ENCODE results near the gene INSYN2B. TPM values are rescaled to one million over a fixed set of nuclear protein-coding genes. Genes with fewer than 3 reads are reported as not detected.

INSYN2B gene
- total RNA-seq, 1 experiment from 2014 or later: not detected

DNA sequence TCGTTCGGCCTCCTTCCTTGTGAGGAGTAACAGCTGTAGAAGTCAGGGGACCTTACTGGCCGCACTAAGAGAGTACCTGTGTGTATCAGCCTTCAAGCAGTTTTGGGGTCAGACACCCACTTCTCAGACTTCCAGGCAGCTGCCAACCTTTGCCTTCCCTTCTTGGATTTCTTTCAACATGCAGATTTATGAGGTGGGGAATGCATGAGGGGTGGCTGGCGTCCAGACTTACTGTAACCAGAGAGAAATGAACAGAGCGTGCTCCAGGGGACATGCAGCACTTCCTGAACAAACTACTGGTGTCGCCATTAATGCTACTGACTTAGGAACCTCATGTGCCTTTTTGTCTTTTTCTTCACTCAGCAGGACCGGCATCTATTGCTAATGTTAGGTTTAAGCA lies 46.7 kb downstream of the INSYN2B start:
- no peak for DNase-seq (ENCODE audit: low spot score)
- TF ChIP-seq, protein P1, sequence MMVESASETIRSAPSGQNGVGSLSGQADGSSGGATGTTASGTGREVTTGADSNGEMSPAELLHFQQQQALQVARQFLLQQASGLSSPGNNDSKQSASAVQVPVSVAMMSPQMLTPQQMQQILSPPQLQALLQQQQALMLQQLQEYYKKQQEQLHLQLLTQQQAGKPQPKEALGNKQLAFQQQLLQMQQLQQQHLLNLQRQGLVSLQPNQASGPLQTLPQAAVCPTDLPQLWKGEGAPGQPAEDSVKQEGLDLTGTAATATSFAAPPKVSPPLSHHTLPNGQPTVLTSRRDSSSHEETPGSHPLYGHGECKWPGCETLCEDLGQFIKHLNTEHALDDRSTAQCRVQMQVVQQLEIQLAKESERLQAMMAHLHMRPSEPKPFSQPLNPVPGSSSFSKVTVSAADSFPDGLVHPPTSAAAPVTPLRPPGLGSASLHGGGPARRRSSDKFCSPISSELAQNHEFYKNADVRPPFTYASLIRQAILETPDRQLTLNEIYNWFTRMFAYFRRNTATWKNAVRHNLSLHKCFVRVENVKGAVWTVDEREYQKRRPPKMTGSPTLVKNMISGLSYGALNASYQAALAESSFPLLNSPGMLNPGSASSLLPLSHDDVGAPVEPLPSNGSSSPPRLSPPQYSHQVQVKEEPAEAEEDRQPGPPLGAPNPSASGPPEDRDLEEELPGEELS (CRISPR knock-in tag; IDR thresholded peaks at IDR 0.05): no peak
- no peak for TF ChIP-seq ZNF317 (CRISPR knock-in tag; IDR thresholded peaks at IDR 0.05; ENCODE audit: borderline replicate concordance, low read depth)
- ChIA-PET POLR2A (no interaction called here), CTCF (no interaction called here)
- peaks cover 5% of the 10 kb centered on the region for H3K4me1 Mint-ChIP-seq
- no peak overlapping the region for H3K27ac Mint-ChIP-seq
- H3K27me3 Mint-ChIP-seq (ENCODE audit: low read depth): no peaks in the 10 kb centered on the region
- ATAC-seq: no peak
- no peaks in the 10 kb centered on the region for H3K36me3 Mint-ChIP-seq
- no peak overlapping the region for H3K4me3 Mint-ChIP-seq
- no peaks in the 10 kb centered on the region for H3K9me3 Mint-ChIP-seq

DNA sequence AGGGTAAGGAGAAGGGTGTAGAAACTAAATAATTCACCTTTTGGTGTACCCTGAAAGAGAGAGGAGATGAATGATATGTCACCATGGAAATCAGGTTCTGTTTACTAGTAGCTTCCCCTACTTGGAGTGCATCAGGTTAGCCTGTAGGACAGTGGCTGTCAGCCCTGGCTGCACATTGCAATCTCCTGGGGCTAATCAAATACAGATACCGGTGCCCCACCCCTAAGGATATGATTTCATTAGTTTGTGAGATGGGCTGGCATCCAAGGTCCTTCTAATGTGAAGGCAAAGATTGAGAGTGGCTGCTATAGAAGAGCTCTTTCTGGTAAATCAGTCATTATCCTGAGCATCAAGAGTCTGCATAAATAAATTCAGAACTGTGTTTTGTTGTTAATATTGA lies 47.2 kb downstream of the INSYN2B start:
- H3K36me3 Mint-ChIP-seq: no peaks in the 10 kb centered on the region
- no peak for ATAC-seq
- ChIA-PET POLR2A (interaction anchor here (0.6 kb wide), 1 partner anchor 37 kb away, joined by 3 read pairs; no protein-coding TSS in a partner anchor), CTCF (no interaction called here)
- no peaks in the 10 kb centered on the region for H3K27me3 Mint-ChIP-seq (ENCODE audit: low read depth)
- peaks cover 5% of the 10 kb centered on the region for H3K4me1 Mint-ChIP-seq
- no peak overlapping the region for H3K27ac Mint-ChIP-seq
- no peak for TF ChIP-seq TEAD4 (CRISPR knock-in tag; IDR thresholded peaks at IDR 0.05)
- TF ChIP-seq, protein P2, sequence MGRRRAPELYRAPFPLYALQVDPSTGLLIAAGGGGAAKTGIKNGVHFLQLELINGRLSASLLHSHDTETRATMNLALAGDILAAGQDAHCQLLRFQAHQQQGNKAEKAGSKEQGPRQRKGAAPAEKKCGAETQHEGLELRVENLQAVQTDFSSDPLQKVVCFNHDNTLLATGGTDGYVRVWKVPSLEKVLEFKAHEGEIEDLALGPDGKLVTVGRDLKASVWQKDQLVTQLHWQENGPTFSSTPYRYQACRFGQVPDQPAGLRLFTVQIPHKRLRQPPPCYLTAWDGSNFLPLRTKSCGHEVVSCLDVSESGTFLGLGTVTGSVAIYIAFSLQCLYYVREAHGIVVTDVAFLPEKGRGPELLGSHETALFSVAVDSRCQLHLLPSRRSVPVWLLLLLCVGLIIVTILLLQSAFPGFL (CRISPR knock-in tag; IDR thresholded peaks at IDR 0.05; ENCODE audit: borderline replicate concordance): no peak
- no peak for TF ChIP-seq NR3C1 (CRISPR knock-in tag; conservative IDR thresholded peaks at IDR 0.05; ENCODE audit: low read depth)
- no peak for TF ChIP-seq ZNF423 (CRISPR knock-in tag; IDR thresholded peaks at IDR 0.05)
- TF ChIP-seq, protein P3, sequence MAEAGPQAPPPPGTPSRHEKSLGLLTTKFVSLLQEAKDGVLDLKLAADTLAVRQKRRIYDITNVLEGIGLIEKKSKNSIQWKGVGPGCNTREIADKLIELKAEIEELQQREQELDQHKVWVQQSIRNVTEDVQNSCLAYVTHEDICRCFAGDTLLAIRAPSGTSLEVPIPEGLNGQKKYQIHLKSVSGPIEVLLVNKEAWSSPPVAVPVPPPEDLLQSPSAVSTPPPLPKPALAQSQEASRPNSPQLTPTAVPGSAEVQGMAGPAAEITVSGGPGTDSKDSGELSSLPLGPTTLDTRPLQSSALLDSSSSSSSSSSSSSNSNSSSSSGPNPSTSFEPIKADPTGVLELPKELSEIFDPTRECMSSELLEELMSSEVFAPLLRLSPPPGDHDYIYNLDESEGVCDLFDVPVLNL (CRISPR knock-in tag; IDR thresholded peaks at IDR 0.05; ENCODE audit: borderline replicate concordance, low read depth): no peak
- no peak for TF ChIP-seq HMGA2 (CRISPR knock-in tag; IDR thresholded peaks at IDR 0.05)
- no peak for TF ChIP-seq ELF4 (CRISPR knock-in tag; IDR thresholded peaks at IDR 0.05; ENCODE audit: low read depth)
- TF ChIP-seq, protein P4, sequence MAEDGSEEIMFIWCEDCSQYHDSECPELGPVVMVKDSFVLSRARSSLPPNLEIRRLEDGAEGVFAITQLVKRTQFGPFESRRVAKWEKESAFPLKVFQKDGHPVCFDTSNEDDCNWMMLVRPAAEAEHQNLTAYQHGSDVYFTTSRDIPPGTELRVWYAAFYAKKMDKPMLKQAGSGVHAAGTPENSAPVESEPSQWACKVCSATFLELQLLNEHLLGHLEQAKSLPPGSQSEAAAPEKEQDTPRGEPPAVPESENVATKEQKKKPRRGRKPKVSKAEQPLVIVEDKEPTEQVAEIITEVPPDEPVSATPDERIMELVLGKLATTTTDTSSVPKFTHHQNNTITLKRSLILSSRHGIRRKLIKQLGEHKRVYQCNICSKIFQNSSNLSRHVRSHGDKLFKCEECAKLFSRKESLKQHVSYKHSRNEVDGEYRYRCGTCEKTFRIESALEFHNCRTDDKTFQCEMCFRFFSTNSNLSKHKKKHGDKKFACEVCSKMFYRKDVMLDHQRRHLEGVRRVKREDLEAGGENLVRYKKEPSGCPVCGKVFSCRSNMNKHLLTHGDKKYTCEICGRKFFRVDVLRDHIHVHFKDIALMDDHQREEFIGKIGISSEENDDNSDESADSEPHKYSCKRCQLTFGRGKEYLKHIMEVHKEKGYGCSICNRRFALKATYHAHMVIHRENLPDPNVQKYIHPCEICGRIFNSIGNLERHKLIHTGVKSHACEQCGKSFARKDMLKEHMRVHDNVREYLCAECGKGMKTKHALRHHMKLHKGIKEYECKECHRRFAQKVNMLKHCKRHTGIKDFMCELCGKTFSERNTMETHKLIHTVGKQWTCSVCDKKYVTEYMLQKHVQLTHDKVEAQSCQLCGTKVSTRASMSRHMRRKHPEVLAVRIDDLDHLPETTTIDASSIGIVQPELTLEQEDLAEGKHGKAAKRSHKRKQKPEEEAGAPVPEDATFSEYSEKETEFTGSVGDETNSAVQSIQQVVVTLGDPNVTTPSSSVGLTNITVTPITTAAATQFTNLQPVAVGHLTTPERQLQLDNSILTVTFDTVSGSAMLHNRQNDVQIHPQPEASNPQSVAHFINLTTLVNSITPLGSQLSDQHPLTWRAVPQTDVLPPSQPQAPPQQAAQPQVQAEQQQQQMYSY (CRISPR knock-in tag; IDR thresholded peaks at IDR 0.05): no peak
- TF ChIP-seq, protein P5, sequence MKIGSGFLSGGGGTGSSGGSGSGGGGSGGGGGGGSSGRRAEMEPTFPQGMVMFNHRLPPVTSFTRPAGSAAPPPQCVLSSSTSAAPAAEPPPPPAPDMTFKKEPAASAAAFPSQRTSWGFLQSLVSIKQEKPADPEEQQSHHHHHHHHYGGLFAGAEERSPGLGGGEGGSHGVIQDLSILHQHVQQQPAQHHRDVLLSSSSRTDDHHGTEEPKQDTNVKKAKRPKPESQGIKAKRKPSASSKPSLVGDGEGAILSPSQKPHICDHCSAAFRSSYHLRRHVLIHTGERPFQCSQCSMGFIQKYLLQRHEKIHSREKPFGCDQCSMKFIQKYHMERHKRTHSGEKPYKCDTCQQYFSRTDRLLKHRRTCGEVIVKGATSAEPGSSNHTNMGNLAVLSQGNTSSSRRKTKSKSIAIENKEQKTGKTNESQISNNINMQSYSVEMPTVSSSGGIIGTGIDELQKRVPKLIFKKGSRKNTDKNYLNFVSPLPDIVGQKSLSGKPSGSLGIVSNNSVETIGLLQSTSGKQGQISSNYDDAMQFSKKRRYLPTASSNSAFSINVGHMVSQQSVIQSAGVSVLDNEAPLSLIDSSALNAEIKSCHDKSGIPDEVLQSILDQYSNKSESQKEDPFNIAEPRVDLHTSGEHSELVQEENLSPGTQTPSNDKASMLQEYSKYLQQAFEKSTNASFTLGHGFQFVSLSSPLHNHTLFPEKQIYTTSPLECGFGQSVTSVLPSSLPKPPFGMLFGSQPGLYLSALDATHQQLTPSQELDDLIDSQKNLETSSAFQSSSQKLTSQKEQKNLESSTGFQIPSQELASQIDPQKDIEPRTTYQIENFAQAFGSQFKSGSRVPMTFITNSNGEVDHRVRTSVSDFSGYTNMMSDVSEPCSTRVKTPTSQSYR (CRISPR knock-in tag; IDR thresholded peaks at IDR 0.05): no peak
- TF ChIP-seq, protein P6, sequence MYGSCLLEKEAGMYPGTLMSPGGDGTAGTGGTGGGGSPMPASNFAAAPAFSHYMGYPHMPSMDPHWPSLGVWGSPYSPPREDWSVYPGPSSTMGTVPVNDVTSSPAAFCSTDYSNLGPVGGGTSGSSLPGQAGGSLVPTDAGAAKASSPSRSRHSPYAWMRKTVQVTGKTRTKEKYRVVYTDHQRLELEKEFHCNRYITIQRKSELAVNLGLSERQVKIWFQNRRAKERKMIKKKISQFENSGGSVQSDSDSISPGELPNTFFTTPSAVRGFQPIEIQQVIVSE (CRISPR knock-in tag; IDR thresholded peaks at IDR 0.05; ENCODE audit: borderline replicate concordance): no peak
- TF ChIP-seq, protein P7, sequence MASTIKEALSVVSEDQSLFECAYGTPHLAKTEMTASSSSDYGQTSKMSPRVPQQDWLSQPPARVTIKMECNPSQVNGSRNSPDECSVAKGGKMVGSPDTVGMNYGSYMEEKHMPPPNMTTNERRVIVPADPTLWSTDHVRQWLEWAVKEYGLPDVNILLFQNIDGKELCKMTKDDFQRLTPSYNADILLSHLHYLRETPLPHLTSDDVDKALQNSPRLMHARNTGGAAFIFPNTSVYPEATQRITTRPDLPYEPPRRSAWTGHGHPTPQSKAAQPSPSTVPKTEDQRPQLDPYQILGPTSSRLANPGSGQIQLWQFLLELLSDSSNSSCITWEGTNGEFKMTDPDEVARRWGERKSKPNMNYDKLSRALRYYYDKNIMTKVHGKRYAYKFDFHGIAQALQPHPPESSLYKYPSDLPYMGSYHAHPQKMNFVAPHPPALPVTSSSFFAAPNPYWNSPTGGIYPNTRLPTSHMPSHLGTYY (CRISPR knock-in tag; IDR thresholded peaks at IDR 0.05): no peak
- TF ChIP-seq, protein P8, sequence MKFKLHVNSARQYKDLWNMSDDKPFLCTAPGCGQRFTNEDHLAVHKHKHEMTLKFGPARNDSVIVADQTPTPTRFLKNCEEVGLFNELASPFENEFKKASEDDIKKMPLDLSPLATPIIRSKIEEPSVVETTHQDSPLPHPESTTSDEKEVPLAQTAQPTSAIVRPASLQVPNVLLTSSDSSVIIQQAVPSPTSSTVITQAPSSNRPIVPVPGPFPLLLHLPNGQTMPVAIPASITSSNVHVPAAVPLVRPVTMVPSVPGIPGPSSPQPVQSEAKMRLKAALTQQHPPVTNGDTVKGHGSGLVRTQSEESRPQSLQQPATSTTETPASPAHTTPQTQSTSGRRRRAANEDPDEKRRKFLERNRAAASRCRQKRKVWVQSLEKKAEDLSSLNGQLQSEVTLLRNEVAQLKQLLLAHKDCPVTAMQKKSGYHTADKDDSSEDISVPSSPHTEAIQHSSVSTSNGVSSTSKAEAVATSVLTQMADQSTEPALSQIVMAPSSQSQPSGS (CRISPR knock-in tag; IDR thresholded peaks at IDR 0.05; ENCODE audit: borderline replicate concordance, low read depth): no peak
- no peak for DNase-seq (ENCODE audit: low spot score)
- H3K4me3 Mint-ChIP-seq: no peak overlapping the region
- no peaks in the 10 kb centered on the region for H3K9me3 Mint-ChIP-seq

Measured in WTC11 (cell line).